IMR-90 (cell line): ENCODE measurements around the gene PCSK5. TPM values are rescaled to one million over a fixed set of nuclear protein-coding genes. Genes with fewer than 3 reads are reported as not detected.

Experiments used
- ATAC-seq: fragments of 200-7000 bp; cut with Tn5 transposase; 2 replicates; pipeline ENCODE4 v1.9.1; 2020; ENCODE audit warnings: low read depth, mild to moderate bottlenecking, moderate library complexity
- BruUV-seq: library from RNA; stranded (reverse); fragments of 400-500 nt; replicated peaks from 2 replicates; lab custom pipeline; 2021; lab: Mats Ljungman, UMichigan
- CTCF ChIA-PET: fragments of 300-600 bp; formaldehyde crosslinking; extraction: SDS; loops from one replicate; lab custom pipeline; 2021; ENCODE audit warnings: antibody characterized with exemption; lab: Yijun Ruan, JAX
- POLR2A ChIA-PET: fragments of 300-600 bp; sonication (Branson Sonifier 250); formaldehyde crosslinking; loops from one replicate; lab custom pipeline; 2022; ENCODE audit warnings: antibody characterized with exemption; ENCODE audit not compliant: unreplicated experiment; lab: Charles Lee
- DNase-seq: peaks from one replicate; pipeline ENCODE4 v3.0.0; 2013
- H2AFZ ChIP-seq: replicated peaks from 2 replicates; pipeline ENCODE3; 2013; ENCODE audit warnings: low read length, mild to moderate bottlenecking; ENCODE audit not compliant: poor library complexity
- H2AK5ac ChIP-seq: 2 replicates; pipeline ENCODE4 v1.6.1; 2013; ENCODE audit warnings: low read depth, low read length, inconsistent platforms
- H2AK9ac ChIP-seq: replicated peaks from 2 replicates; pipeline ENCODE3; 2013; ENCODE audit warnings: mild to moderate bottlenecking, low read depth, low read length, moderate library complexity; ENCODE audit not compliant: poor library complexity
- H2BK120ac ChIP-seq: 2 replicates; pipeline ENCODE4 v1.6.1; 2013; ENCODE audit warnings: low read depth, low read length, inconsistent platforms
- H2BK15ac ChIP-seq: 3 replicates; pipeline ENCODE4 v1.6.1; 2013; ENCODE audit warnings: low read depth, low read length, inconsistent platforms
- H2BK20ac ChIP-seq: 2 replicates; pipeline ENCODE4 v1.6.1; 2013; ENCODE audit warnings: low read depth, mild to moderate bottlenecking, inconsistent platforms, low read length, moderate library complexity
- H2BK5ac ChIP-seq: 2 replicates; pipeline ENCODE4 v1.6.1; 2013; ENCODE audit warnings: mild to moderate bottlenecking, low read depth, low read length, inconsistent platforms; ENCODE audit not compliant: poor library complexity, severe bottlenecking
- H3K14ac ChIP-seq: replicated peaks from 2 replicates; pipeline ENCODE4 v1.6.1; 2013; ENCODE audit warnings: low read depth, low read length, inconsistent platforms
- H3K18ac ChIP-seq: 2 replicates; pipeline ENCODE4 v1.6.1; 2013; ENCODE audit warnings: low read depth, low read length, control low read depth
- H3K23ac ChIP-seq: 2 replicates; pipeline ENCODE4 v1.6.1; 2013; ENCODE audit warnings: low read depth, low read length, inconsistent platforms
- H3K27ac ChIP-seq: 2 replicates; pipeline ENCODE4 v1.5.1; 2013; ENCODE audit warnings: mild to moderate bottlenecking, control low read depth, low read length; ENCODE audit not compliant: insufficient read depth
- H3K27me3 ChIP-seq: 2 replicates; pipeline ENCODE4 v1.6.1; 2013; ENCODE audit warnings: low read length; ENCODE audit not compliant: control insufficient read depth, insufficient read depth
- H3K36me3 ChIP-seq: 2 replicates; pipeline ENCODE4 v1.6.1; 2013; ENCODE audit warnings: low read length, mixed read lengths; ENCODE audit not compliant: control insufficient read depth, insufficient read depth
- H3K4ac ChIP-seq: 2 replicates; pipeline ENCODE4 v1.6.1; 2013; ENCODE audit warnings: low read depth, low read length, inconsistent platforms
- H3K4me1 ChIP-seq: 2 replicates; pipeline ENCODE4 v1.6.1; 2013; ENCODE audit warnings: low read length, mixed read lengths; ENCODE audit not compliant: control insufficient read depth, insufficient read depth
- H3K4me2 ChIP-seq: 2 replicates; pipeline ENCODE4 v1.6.1; 2013; ENCODE audit warnings: low read depth, mild to moderate bottlenecking, control low read depth, low read length, moderate library complexity
- H3K4me3 ChIP-seq: 2 replicates; pipeline ENCODE4 v1.5.1; 2013; ENCODE audit warnings: low read depth, mild to moderate bottlenecking, control low read depth, low read length, moderate library complexity; ENCODE audit not compliant: insufficient read depth
- H3K56ac ChIP-seq: 2 replicates; pipeline ENCODE4 v1.6.1; 2013; ENCODE audit warnings: low read length, inconsistent platforms; ENCODE audit not compliant: insufficient read depth; ENCODE audit errors: extremely low read depth
- H3K79me1 ChIP-seq, 2 experiments: 2 replicates each; pipeline ENCODE4 v1.6.1; 2013; ENCODE audit warnings: low read length in 2 of 2, inconsistent platforms in 1 of 2, low read depth in 1 of 2
- H3K9ac ChIP-seq: 2 replicates; pipeline ENCODE4 v1.6.1; 2013; ENCODE audit warnings: low read depth, low read length, control low read depth
- H3K9me1 ChIP-seq: 2 replicates; pipeline ENCODE4 v1.6.1; 2013; ENCODE audit warnings: low read length, inconsistent platforms; ENCODE audit not compliant: insufficient read depth
- H3K9me3 ChIP-seq: 2 replicates; pipeline ENCODE4 v1.6.1; 2013; ENCODE audit warnings: low read length; ENCODE audit not compliant: control insufficient read depth, insufficient read depth
- H4K20me1 ChIP-seq: 2 replicates; pipeline ENCODE4 v1.6.1; 2013; ENCODE audit warnings: low read length, inconsistent platforms; ENCODE audit not compliant: insufficient read depth
- H4K5ac ChIP-seq: 2 replicates; pipeline ENCODE4 v1.6.1; 2013; ENCODE audit warnings: mild to moderate bottlenecking, low read depth, low read length, control low read depth
- H4K8ac ChIP-seq, 2 experiments: 2 replicates each; pipeline ENCODE4 v1.6.1; 2013; ENCODE audit warnings: low read depth in 2 of 2, low read length in 2 of 2, control low read depth in 1 of 2, inconsistent platforms in 1 of 2
- H4K91ac ChIP-seq: 2 replicates; pipeline ENCODE4 v1.6.1; 2013; ENCODE audit warnings: low read depth, low read length, inconsistent platforms; ENCODE audit not compliant: insufficient read depth
- BHLHE40 ChIP-seq: fragments of 150-350 bp; IDR thresholded peaks from 2 replicates; pipeline ENCODE4 v1.6.1; 2016; ENCODE audit warnings: mild to moderate bottlenecking, low read depth, low read length
- CHD1 ChIP-seq: IDR thresholded peaks from 2 replicates; pipeline ENCODE4 v1.6.1; 2012; ENCODE audit warnings: low read depth, low read length, improper control_type of control experiment
- CTCF ChIP-seq: conservative IDR thresholded peaks from 2 replicates; pipeline ENCODE4 v1.5.1; 2012; ENCODE audit warnings: mild to moderate bottlenecking, low read depth, low read length, improper control_type of control experiment
- FOS ChIP-seq: fragments of 150-350 bp; IDR thresholded peaks from 2 replicates; pipeline ENCODE4 v1.6.1; 2016; ENCODE audit warnings: low read depth, low read length
- MAFK ChIP-seq: IDR thresholded peaks from 2 replicates; pipeline ENCODE4 v1.6.1; 2012; ENCODE audit warnings: low read depth, low read length, improper control_type of control experiment
- MAZ ChIP-seq: IDR thresholded peaks from 2 replicates; pipeline ENCODE4 v1.6.1; 2012; ENCODE audit warnings: low read depth, mild to moderate bottlenecking, low read length, improper control_type of control experiment, moderate library complexity, borderline replicate concordance
- MXI1 ChIP-seq: IDR thresholded peaks from 2 replicates; pipeline ENCODE4 v1.6.1; 2012; ENCODE audit warnings: low read depth, mild to moderate bottlenecking, low read length, moderate library complexity, borderline replicate concordance
- NFE2L2 ChIP-seq: fragments of 150-350 bp; IDR thresholded peaks from 2 replicates; pipeline ENCODE4 v1.6.1; 2016; ENCODE audit warnings: low read depth, mild to moderate bottlenecking, low read length
- POLR2A ChIP-seq: IDR thresholded peaks from 2 replicates; pipeline ENCODE4 v1.6.1; 2012; ENCODE audit warnings: mild to moderate bottlenecking, low read depth, low read length
- RAD21 ChIP-seq: IDR thresholded peaks from 2 replicates; pipeline ENCODE4 v1.6.1; 2012; ENCODE audit warnings: low read length, improper control_type of control experiment
- RCOR1 ChIP-seq: IDR thresholded peaks from 2 replicates; pipeline ENCODE4 v1.6.1; 2012; ENCODE audit warnings: mild to moderate bottlenecking, low read length, improper control_type of control experiment; ENCODE audit not compliant: insufficient replicate concordance
- RFX5 ChIP-seq: IDR thresholded peaks from 2 replicates; pipeline ENCODE4 v1.8.0; 2012; ENCODE audit warnings: low read depth, mild to moderate bottlenecking, low read length, moderate library complexity
- SMC3 ChIP-seq: fragments of 150-350 bp; IDR thresholded peaks from 2 replicates; pipeline ENCODE4 v1.6.1; 2016; ENCODE audit warnings: low read depth, mild to moderate bottlenecking, antibody characterized with exemption, low read length, moderate library complexity
- WGBS, 2 experiments: methylation state at CpG; one replicate each; pipeline versions ENCODE4 v1.1.5 to v1.1.7; 2013; ENCODE audit warnings: missing lambda C conversion rate in 2 of 2; ENCODE audit not compliant: insufficient read length in 1 of 2; ENCODE audit errors: extremely low coverage in 2 of 2; 5-methylcytosine and 5-hydroxymethylcytosine counted together
- dilution Hi-C: fragments of 300-500 bp; cut with HindIII; formaldehyde crosslinking; loops from one replicate; pipeline ENCODE4 v1.14.3; 2018; ENCODE audit warnings: low sequenced_read_pairs; ENCODE audit not compliant: unreplicated experiment
- in situ Hi-C: fragments of 300-500 bp; cut with MboI; formaldehyde crosslinking; loops from 3 replicates; pipeline ENCODE4 v1.14.3; 2019; ENCODE audit warnings: low sequenced_read_pairs, inconsistent platforms, mixed read lengths
- intact Hi-C: fragments of 100-400 bp; cut with micrococcal nuclease; formaldehyde crosslinking; loops from 2 replicates; pipeline ENCODE4 v1.10.0; 2022
- polyA plus RNA-seq, 3 experiments: library from polyadenylated mRNA; depleted of rRNA; stranded (reverse); fragments of >200 nt; gene quantifications; 2 replicates each; pipeline ENCODE4 v1.2.3, GENCODE V29; 2012; ENCODE audit warnings: low replicate concordance in 1 of 3
- total RNA-seq: library from RNA; depleted of rRNA; stranded (reverse); fragments of >200 nt; gene quantifications from 2 replicates; pipeline ENCODE4 v1.2.3, GENCODE V29; 2012
- TF ChIP-seq, protein P1 (sequence below): fragments of 150-350 bp; IDR thresholded peaks from 2 replicates; pipeline ENCODE4 v1.6.1; 2017; ENCODE audit warnings: mild to moderate bottlenecking, antibody characterized with exemption, low read length, low read depth
- TF ChIP-seq, protein P2 (sequence below): fragments of 150-350 bp; IDR thresholded peaks from 2 replicates; pipeline ENCODE4 v1.6.1; 2016; ENCODE audit warnings: low read depth, mild to moderate bottlenecking, low read length, moderate library complexity, borderline replicate concordance

Gene PCSK5
- total and polyA plus RNA-seq, 2 of the 4 experiments (the other 2 are of a cell fraction): 1.5 to 3.0 TPM

- Histone ChIP-seq H3K56ac (no peak overlapping the region), H3K18ac (no peak overlapping the region), H3K36me3 (no peaks in the 10 kb centered on the region), H4K20me1 (no peaks in the 10 kb centered on the region), H2AFZ (no peak overlapping the region), H2AK5ac (no peak overlapping the region), H2BK15ac (no peak overlapping the region), H2BK120ac (no peak overlapping the region), H3K79me1 (no peaks in the 10 kb centered on the region), H4K91ac (no peak overlapping the region), H3K4me1 (no peaks in the 10 kb centered on the region), H3K4ac (no peak overlapping the region), H2BK20ac (no peak overlapping the region), H2BK5ac (no peak overlapping the region), H4K8ac (no peak overlapping the region), H3K4me3 (no peak overlapping the region), H3K9ac (no peak overlapping the region), H3K27me3 (no peaks in the 10 kb centered on the region), H3K9me3 (no peaks in the 10 kb centered on the region), H3K27ac (no peak overlapping the region), H4K5ac (no peak overlapping the region), H2AK9ac (no peak overlapping the region), H3K14ac (no peak overlapping the region), H3K4me2 (no peak overlapping the region), H3K9me1 (no peaks in the 10 kb centered on the region), H3K23ac (no peak overlapping the region)
- TF ChIP-seq MAFK (no peak), RFX5 (no peak), BHLHE40 (no peak), POLR2A (no peak), CTCF (no peak), RAD21 (no peak), CHD1 (no peak), NFE2L2 (no peak), SMC3 (no peak), MXI1 (no peak), MAZ (no peak), FOS (no peak), RCOR1 (no peak)
- TF ChIP-seq, protein P1, sequence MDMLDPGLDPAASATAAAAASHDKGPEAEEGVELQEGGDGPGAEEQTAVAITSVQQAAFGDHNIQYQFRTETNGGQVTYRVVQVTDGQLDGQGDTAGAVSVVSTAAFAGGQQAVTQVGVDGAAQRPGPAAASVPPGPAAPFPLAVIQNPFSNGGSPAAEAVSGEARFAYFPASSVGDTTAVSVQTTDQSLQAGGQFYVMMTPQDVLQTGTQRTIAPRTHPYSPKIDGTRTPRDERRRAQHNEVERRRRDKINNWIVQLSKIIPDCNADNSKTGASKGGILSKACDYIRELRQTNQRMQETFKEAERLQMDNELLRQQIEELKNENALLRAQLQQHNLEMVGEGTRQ: no peak
- TF ChIP-seq, protein P2, sequence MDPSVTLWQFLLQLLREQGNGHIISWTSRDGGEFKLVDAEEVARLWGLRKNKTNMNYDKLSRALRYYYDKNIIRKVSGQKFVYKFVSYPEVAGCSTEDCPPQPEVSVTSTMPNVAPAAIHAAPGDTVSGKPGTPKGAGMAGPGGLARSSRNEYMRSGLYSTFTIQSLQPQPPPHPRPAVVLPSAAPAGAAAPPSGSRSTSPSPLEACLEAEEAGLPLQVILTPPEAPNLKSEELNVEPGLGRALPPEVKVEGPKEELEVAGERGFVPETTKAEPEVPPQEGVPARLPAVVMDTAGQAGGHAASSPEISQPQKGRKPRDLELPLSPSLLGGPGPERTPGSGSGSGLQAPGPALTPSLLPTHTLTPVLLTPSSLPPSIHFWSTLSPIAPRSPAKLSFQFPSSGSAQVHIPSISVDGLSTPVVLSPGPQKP: no peak
- POLR2A ChIA-PET: no interaction called here
- DNase-seq (no peak), ATAC-seq (no peak)
- BruUV-seq: no TSS peak
- CTCF ChIA-PET: no interaction called here
- dilution Hi-C loops: no loop called here
- in situ Hi-C loops: no loop called here
- no CpG with 5 or more reads among the region's 4 CpGs for WGBS, 2 experiments
- intact Hi-C loops: no loop called here
Observed at GRCh38 chr9:75914883-75915452, 24.5 kb downstream of the PCSK5 start.
